Skeletal muscle tissue (tissue), 4 donors: ENCODE results near the gene ZNF710. TPM values are rescaled to one million over a fixed set of nuclear protein-coding genes. Genes with fewer than 3 reads are reported as not detected.
A peak's percentile ranks its signal among the peaks of the same experiment; 100 is the strongest.

ENCODE experiments used
- H3K27ac ChIP-seq: one replicate; pipeline ENCODE4 v1.7.0; 2013; ENCODE audit warnings: mild to moderate bottlenecking, low read depth, low read length, inconsistent platforms
- H3K27me3 ChIP-seq, 3 donors: one replicate each; pipeline ENCODE4 v1.7.0; 2013; ENCODE audit warnings: low read length in 3 of 3; ENCODE audit not compliant: control insufficient read depth in 3 of 3, insufficient read depth in 3 of 3
- H3K36me3 ChIP-seq, 3 donors: one replicate each; pipeline ENCODE4 v1.7.0; 2013; ENCODE audit warnings: low read length in 3 of 3; ENCODE audit not compliant: control insufficient read depth in 3 of 3, insufficient read depth in 3 of 3
- H3K4me1 ChIP-seq, 3 donors: one replicate each; pipeline ENCODE4 v1.7.0; 2013; ENCODE audit warnings: low read length in 3 of 3, mild to moderate bottlenecking in 3 of 3; ENCODE audit not compliant: control insufficient read depth in 3 of 3, insufficient read depth in 3 of 3
- H3K4me3 ChIP-seq, 3 donors: one replicate each; pipeline ENCODE4 v1.7.0; 2013; ENCODE audit warnings: low read length in 3 of 3
- H3K9ac ChIP-seq, 3 donors: one replicate each; pipeline ENCODE4 v1.7.0; 2013; ENCODE audit warnings: low read length in 3 of 3, mild to moderate bottlenecking in 3 of 3, moderate library complexity in 2 of 3, low read depth in 1 of 3
- H3K9me3 ChIP-seq, 3 donors: one replicate each; pipeline ENCODE4 v1.7.0; 2013; ENCODE audit warnings: low read length in 3 of 3; ENCODE audit not compliant: control insufficient read depth in 3 of 3
- total RNA-seq: library from RNA; depleted of rRNA; stranded (reverse); fragments of >200 nt; gene quantifications from one replicate; pipeline ENCODE4 v1.2.3, GENCODE V29; 2014
- donor health status: Osteomylitis.

Gene ZNF710
- total RNA-seq, 1 donor from 2014 or later: 3.7 TPM

DNA sequence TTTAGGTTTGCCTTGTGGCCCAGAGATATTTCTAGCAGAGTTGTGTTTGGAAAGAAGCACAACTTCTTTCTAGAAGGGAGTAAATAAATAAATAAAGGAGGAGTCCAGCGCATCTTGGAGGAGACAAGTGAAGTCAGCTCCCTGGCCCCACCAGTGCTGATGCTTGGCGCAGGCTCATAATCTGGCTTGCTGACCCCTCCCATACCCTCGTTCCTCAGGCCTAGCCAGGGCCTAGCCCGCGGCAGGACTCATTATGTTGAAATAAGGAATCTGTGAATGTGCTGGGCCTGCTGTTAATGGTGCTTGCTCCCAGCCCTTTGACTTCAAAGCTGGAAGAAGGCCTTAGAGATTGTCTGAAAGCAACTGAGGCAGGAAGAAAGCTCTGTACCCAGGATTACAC is 3.1 kb downstream of the ZNF710 start:
- Histone ChIP-seq H3K9me3 (no peaks in the 10 kb centered on the region), H3K4me3 (peak overlapping the region in 1 of 3 donors; percentile 29), H3K36me3 (no peaks in the 10 kb centered on the region), H3K27ac (peak overlapping the region; percentile 67), H3K9ac (peak overlapping the region in 1 of 3 donors; percentile 45), H3K27me3 (no peaks in the 10 kb centered on the region), H3K4me1 (peaks cover 40 to 57% (median 52%) of the 10 kb centered on the region in 3 donors)

GRCh38 chr15:90004671-90005070 is 3.5 kb downstream of the ZNF710 start:
- H3K4me1 ChIP-seq: peaks cover 40 to 58% (median 51%) of the 10 kb centered on the region in 3 donors

DNA sequence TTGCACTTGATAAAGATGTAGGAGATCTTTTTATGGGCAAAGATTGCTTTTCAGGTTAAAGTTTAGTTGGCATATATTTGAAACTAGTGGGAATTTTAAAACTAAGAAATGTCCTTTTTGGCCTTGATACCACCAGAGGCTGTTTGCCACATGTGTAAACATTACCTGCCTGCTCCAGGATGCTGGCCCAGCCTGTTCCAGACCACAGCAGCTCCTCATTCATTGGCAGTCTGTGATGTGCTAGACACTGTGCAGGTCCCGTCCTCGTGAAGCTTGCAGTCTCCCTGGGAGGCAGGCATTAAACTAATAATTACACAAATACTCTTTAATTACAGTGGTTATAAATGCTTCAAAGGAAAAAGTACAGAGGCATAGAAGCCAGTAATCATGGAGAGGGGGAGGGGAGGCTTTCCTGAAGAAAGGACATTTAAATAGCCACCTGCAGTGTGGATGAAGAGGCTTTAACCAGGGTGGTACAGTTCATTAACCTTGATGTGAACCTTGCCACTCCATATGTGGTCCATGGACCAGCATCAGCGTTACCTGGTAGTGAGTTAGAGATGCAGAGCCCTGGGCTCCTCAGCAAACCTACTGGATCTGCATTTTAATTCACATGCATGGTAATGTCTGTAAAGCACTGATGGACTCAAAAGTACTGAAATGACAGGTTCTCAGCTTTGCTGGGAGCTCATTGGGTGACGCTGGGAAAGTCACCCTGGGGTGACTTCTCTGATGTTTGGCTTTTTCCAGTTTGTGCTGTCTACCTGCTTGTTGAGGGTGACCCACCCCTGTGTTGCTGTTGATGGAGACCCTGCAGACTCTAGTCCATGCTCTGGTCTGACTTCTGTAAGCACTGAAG is 5.3 kb downstream of the ZNF710 start:
- H3K9me3 ChIP-seq: peaks cover 0 to 2% (median 0%) of the 10 kb centered on the region in 3 donors
- no peak overlapping the region for H3K27ac ChIP-seq
- no peaks in the 10 kb centered on the region for H3K27me3 ChIP-seq
- peak overlapping the region in 2 of 3 donors; percentile 10 to 47 for H3K4me3 ChIP-seq
- peak overlapping the region in 1 of 3 donors; percentile 70 for H3K9ac ChIP-seq
- H3K4me1 ChIP-seq: peaks cover 40 to 57% (median 51%) of the 10 kb centered on the region in 3 donors
- H3K36me3 ChIP-seq: peaks cover 0 to 2% (median 0%) of the 10 kb centered on the region in 3 donors

More at GRCh38 chr15:90004671-90005070, 3.5 kb downstream of the ZNF710 start:
- peak overlapping the region; percentile 20 to 45 (median 45) for H3K9ac ChIP-seq
- H3K27ac ChIP-seq: peak overlapping the region; percentile 67
- no peaks in the 10 kb centered on the region for H3K27me3 ChIP-seq
- H3K4me3 ChIP-seq: peak overlapping the region in 1 of 3 donors; percentile 29
- H3K36me3 ChIP-seq: peaks cover 0 to 2% (median 0%) of the 10 kb centered on the region in 3 donors
- no peaks in the 10 kb centered on the region for H3K9me3 ChIP-seq

- Histone ChIP-seq H3K36me3 (peaks cover 0 to 2% (median 0%) of the 10 kb centered on the region in 3 donors), H3K4me3 (peak overlapping the region in 2 of 3 donors; percentile 10 to 49), H3K27me3 (no peaks in the 10 kb centered on the region), H3K4me1 (peaks cover 40 to 57% (median 51%) of the 10 kb centered on the region in 3 donors), H3K9me3 (peaks cover 0 to 6% (median 0%) of the 10 kb centered on the region in 3 donors), H3K9ac (peak overlapping the region in 1 of 3 donors; percentile 70), H3K27ac (peak overlapping the region; percentile 7)
Observed at GRCh38 chr15:90007076-90007460, 5.9 kb downstream of the ZNF710 start.

DNA sequence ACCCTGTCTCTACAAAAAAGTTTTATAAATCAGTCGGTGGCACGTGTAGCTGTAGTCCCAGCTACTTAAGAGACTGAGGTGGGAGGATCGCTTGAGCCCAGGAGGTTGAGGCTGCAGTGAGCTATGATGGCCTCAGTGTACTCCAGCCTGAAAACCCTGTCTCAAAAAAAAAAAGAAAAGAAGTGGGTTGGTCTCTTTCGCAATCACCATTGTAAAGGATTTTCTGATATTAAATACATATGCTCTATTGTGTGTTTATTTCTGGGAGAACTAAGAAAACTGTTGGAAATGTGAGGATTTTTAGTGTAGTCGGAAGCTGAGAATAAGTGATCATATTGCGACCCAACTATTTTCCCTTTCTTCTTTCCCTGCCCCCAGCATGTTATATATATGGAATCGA is 7.5 kb downstream of the ZNF710 start:
- Histone ChIP-seq H3K4me1 (peaks cover 36 to 49% (median 42%) of the 10 kb centered on the region in 3 donors), H3K4me3 (no peak overlapping the region), H3K9me3 (peaks cover 0 to 6% (median 0%) of the 10 kb centered on the region in 3 donors), H3K9ac (no peak overlapping the region), H3K27me3 (no peaks in the 10 kb centered on the region), H3K27ac (no peak overlapping the region), H3K36me3 (peaks cover 0 to 2% (median 0%) of the 10 kb centered on the region in 3 donors)

- peaks cover 0 to 2% (median 0%) of the 10 kb centered on the region in 3 donors for H3K36me3 ChIP-seq
- peaks cover 0 to 6% (median 0%) of the 10 kb centered on the region in 3 donors for H3K9me3 ChIP-seq
- H3K4me1 ChIP-seq: peaks cover 28 to 40% (median 34%) of the 10 kb centered on the region in 3 donors
- no peaks in the 10 kb centered on the region for H3K27me3 ChIP-seq
- H3K27ac ChIP-seq: no peak overlapping the region
- H3K9ac ChIP-seq: no peak overlapping the region
- H3K4me3 ChIP-seq: no peak overlapping the region
Observed at GRCh38 chr15:90009301-90010022, 8.3 kb downstream of the ZNF710 start.

DNA sequence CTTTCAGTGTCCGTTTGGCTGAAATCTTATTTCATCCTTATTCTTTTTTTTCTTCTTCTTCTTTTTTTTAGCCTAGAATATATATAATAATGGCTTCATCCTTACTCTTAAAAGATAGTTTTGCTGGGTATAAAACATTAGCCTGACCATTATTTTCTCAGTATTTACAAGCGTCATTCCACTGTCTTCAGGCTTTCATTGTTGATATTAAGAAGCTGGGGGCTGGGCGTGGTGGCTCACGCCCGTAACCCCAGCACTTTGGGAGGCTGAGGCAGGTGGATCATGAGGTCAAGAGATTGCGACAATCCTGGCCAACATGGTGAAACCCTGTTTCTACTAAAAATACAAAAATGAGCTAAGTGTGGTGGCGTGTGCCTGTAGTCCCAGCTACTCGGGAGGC is 10.6 kb downstream of the ZNF710 start:
- H3K4me3 ChIP-seq: no peak overlapping the region

GRCh38 chr15:90013503-90013937 is 12.4 kb downstream of the ZNF710 start:
- H3K9ac ChIP-seq: no peak overlapping the region
- H3K9me3 ChIP-seq: peaks cover 0 to 6% (median 0%) of the 10 kb centered on the region in 3 donors
- no peaks in the 10 kb centered on the region for H3K27me3 ChIP-seq
- H3K4me1 ChIP-seq: peaks cover 0 to 4% (median 0%) of the 10 kb centered on the region in 3 donors
- no peak overlapping the region for H3K4me3 ChIP-seq
- H3K27ac ChIP-seq: no peak overlapping the region
- H3K36me3 ChIP-seq: peaks cover 0 to 2% (median 0%) of the 10 kb centered on the region in 3 donors

More for the DNA sequence above, 10.6 kb downstream of the ZNF710 start:
- Histone ChIP-seq H3K27ac (no peak overlapping the region), H3K9ac (no peak overlapping the region), H3K36me3 (peaks cover 0 to 2% (median 0%) of the 10 kb centered on the region in 3 donors), H3K4me1 (peaks cover 7 to 18% (median 14%) of the 10 kb centered on the region in 3 donors), H3K9me3 (peaks cover 0 to 6% (median 0%) of the 10 kb centered on the region in 3 donors), H3K27me3 (no peaks in the 10 kb centered on the region)

- no peak overlapping the region for H3K9ac ChIP-seq
- no peaks in the 10 kb centered on the region for H3K27me3 ChIP-seq
- no peaks in the 10 kb centered on the region for H3K36me3 ChIP-seq
- no peak overlapping the region for H3K4me3 ChIP-seq
- peaks cover 0 to 6% (median 0%) of the 10 kb centered on the region in 3 donors for H3K9me3 ChIP-seq
- no peak overlapping the region for H3K27ac ChIP-seq
- peaks cover 3 to 10% (median 6%) of the 10 kb centered on the region in 3 donors for H3K4me1 ChIP-seq
Observed at GRCh38 chr15:90015294-90015693, 14.2 kb downstream of the ZNF710 start.
